ENCODE data around the gene UBXN11.
A peak's percentile ranks its signal among the peaks of the same experiment; 100 is the strongest.

The UBXN11 gene

GRCh38 chr1:26307363-26307781 lies 936 bp upstream of the UBXN11 start:
- H3K4me2 ChIP-seq (ENCODE audit: low read depth, low read length, poor library complexity, severe bottlenecking): peak overlapping the region; percentile 83
- peaks cover 10% of the 10 kb centered on the region for H3F3A ChIP-seq (ENCODE audit: insufficient read depth)
- H3K9ac ChIP-seq (ENCODE audit: low read length): peak overlapping the region; percentile 77
- peak overlapping the region; percentile 95 for H3K27ac ChIP-seq (ENCODE audit: low read depth, low read length)
- no peaks in the 10 kb centered on the region for H3K27me3 ChIP-seq (ENCODE audit: low read length)
- no peaks in the 10 kb centered on the region for H4K20me1 ChIP-seq (ENCODE audit: low read depth, low read length)
- TF ChIP-seq EZH2phosphoT487 (conservative IDR thresholded peaks at IDR 0.05; ENCODE audit: low read length) (no peak), CTCF (IDR thresholded peaks at IDR 0.05; ENCODE audit: insufficient read depth, low read length, poor library complexity, severe bottlenecking) (no peak)
- H3K9me2 ChIP-seq (replicated peaks; ENCODE audit: insufficient read depth, low read length): no peaks in the 10 kb centered on the region
- peak overlapping the region; percentile 83 for H3K4me3 ChIP-seq (ENCODE audit: insufficient read depth, low read length, poor library complexity, severe bottlenecking)
- H3K36me3 ChIP-seq (ENCODE audit: low read length): no peaks in the 10 kb centered on the region
- peak overlapping the region; percentile 17 for H2AFZ ChIP-seq (ENCODE audit: low read depth, low read length, severe bottlenecking)
- H3K9me3 ChIP-seq (ENCODE audit: insufficient read depth, low read length): no peaks in the 10 kb centered on the region
- H3K79me2 ChIP-seq (ENCODE audit: insufficient read depth, low read length): peaks cover 23% of the 10 kb centered on the region

- Histone ChIP-seq H3K9ac (ENCODE audit: low read length) (peak overlapping the region; percentile 77), H3K4me2 (ENCODE audit: low read depth, low read length, poor library complexity, severe bottlenecking) (peak overlapping the region; percentile 97), H2AFZ (ENCODE audit: low read depth, low read length, severe bottlenecking) (peak overlapping the region; percentile 60), H3K36me3 (ENCODE audit: low read length) (no peaks in the 10 kb centered on the region), H3K4me3 (ENCODE audit: insufficient read depth, low read length, poor library complexity, severe bottlenecking) (peak overlapping the region; percentile 83), H3K79me2 (ENCODE audit: insufficient read depth, low read length) (peaks cover 23% of the 10 kb centered on the region), H3F3A (ENCODE audit: insufficient read depth) (peaks cover 10% of the 10 kb centered on the region), H4K20me1 (ENCODE audit: low read depth, low read length) (no peaks in the 10 kb centered on the region), H3K9me2 (replicated peaks; ENCODE audit: insufficient read depth, low read length) (no peaks in the 10 kb centered on the region), H3K27me3 (ENCODE audit: low read length) (no peaks in the 10 kb centered on the region), H3K27ac (ENCODE audit: low read depth, low read length) (peak overlapping the region; percentile 39), H3K9me3 (ENCODE audit: insufficient read depth, low read length) (no peaks in the 10 kb centered on the region)
- no peak for TF ChIP-seq CTCF (IDR thresholded peaks at IDR 0.05; ENCODE audit: insufficient read depth, low read length, poor library complexity, severe bottlenecking)
- no peak for TF ChIP-seq EZH2phosphoT487 (conservative IDR thresholded peaks at IDR 0.05; ENCODE audit: low read length)
Observed at GRCh38 chr1:26305667-26306289, 658 bp downstream of the UBXN11 start.

GRCh38 chr1:26302733-26303405 lies 3.6 kb downstream of the UBXN11 start:
- TF ChIP-seq CTCF (IDR thresholded peaks at IDR 0.05; ENCODE audit: insufficient read depth, low read length, poor library complexity, severe bottlenecking): no peak
- no peak for TF ChIP-seq EZH2phosphoT487 (conservative IDR thresholded peaks at IDR 0.05; ENCODE audit: low read length)
- H4K20me1 ChIP-seq (ENCODE audit: low read depth, low read length): no peaks in the 10 kb centered on the region
- peaks cover 23% of the 10 kb centered on the region for H3K79me2 ChIP-seq (ENCODE audit: insufficient read depth, low read length)
- H3K9me3 ChIP-seq (ENCODE audit: insufficient read depth, low read length): no peaks in the 10 kb centered on the region
- H2AFZ ChIP-seq (ENCODE audit: low read depth, low read length, severe bottlenecking): no peak overlapping the region
- no peaks in the 10 kb centered on the region for H3K27me3 ChIP-seq (ENCODE audit: low read length)
- H3K4me3 ChIP-seq (ENCODE audit: insufficient read depth, low read length, poor library complexity, severe bottlenecking): no peak overlapping the region
- H3K4me2 ChIP-seq (ENCODE audit: low read depth, low read length, poor library complexity, severe bottlenecking): no peak overlapping the region
- H3K27ac ChIP-seq (ENCODE audit: low read depth, low read length): no peak overlapping the region
- H3K9me2 ChIP-seq (replicated peaks; ENCODE audit: insufficient read depth, low read length): no peaks in the 10 kb centered on the region
- no peaks in the 10 kb centered on the region for H3K36me3 ChIP-seq (ENCODE audit: low read length)
- H3F3A ChIP-seq (ENCODE audit: insufficient read depth): peaks cover 10% of the 10 kb centered on the region
- H3K9ac ChIP-seq (ENCODE audit: low read length): no peak overlapping the region
